SK-N-SH (cell line): ENCODE results near the gene PPP1R18.

Experiments
- CTCF ChIP-seq: fragments of 200-600 bp; sonication (generic); IDR thresholded peaks from 2 replicates; pipeline ENCODE4 v1.6.1; 2017; ENCODE audit warnings: antibody characterized with exemption, mild to moderate bottlenecking, moderate library complexity
- MAX ChIP-seq: IDR thresholded peaks from 2 replicates; pipeline ENCODE4 v1.4.0; 2012; ENCODE audit warnings: low read depth
- POLR2AphosphoS5 ChIP-seq: IDR thresholded peaks from 2 replicates; pipeline ENCODE4 v1.6.1; 2012; ENCODE audit warnings: low read depth, low read length
- RCOR1 ChIP-seq: fragments of 150-350 bp; IDR thresholded peaks from 2 replicates; pipeline ENCODE4 v1.6.1; 2017; ENCODE audit warnings: antibody characterized with exemption, low read length
- RFX5 ChIP-seq: IDR thresholded peaks from 2 replicates; pipeline ENCODE4 v1.6.1; 2012; ENCODE audit warnings: mild to moderate bottlenecking, improper control_type of control experiment, low read length

GRCh38 chr6:30676660-30677285, 9.7 kb downstream of the PPP1R18 start:
- TF ChIP-seq RFX5 = no peak
- no peak for TF ChIP-seq CTCF
- TF ChIP-seq MAX = no peak
- no peak for TF ChIP-seq RCOR1
- no peak for TF ChIP-seq POLR2AphosphoS5
